Measurements from ENCODE around the gene MUC20.
"Not testable (repeated sequence)": the region's sequence is repeated elsewhere in the genome, so short reads cannot be mapped to it uniquely, and the experiment has no call there.

The MUC20 gene

GRCh38 chr3:195692354-195692685, 28.5 kb upstream of the MUC20 start:
- no peak overlapping the region for H2AFZ ChIP-seq (ENCODE audit: low read depth)
- H3K27ac ChIP-seq = no peak overlapping the region
- H3K9ac ChIP-seq = no peak overlapping the region
- no peaks in the 10 kb centered on the region for H3K27me3 ChIP-seq (ENCODE audit: insufficient read depth, low read depth)
- no peaks in the 10 kb centered on the region for H3K79me2 ChIP-seq (ENCODE audit: insufficient read depth, low read depth)
- no peak overlapping the region for H3K4me2 ChIP-seq
- no peaks in the 10 kb centered on the region for H3K4me1 ChIP-seq (ENCODE audit: low read depth, poor library complexity, severe bottlenecking)
- H3K4me3 ChIP-seq (IDR thresholded peaks at IDR 0.05; ENCODE audit: insufficient read depth, low read depth, low read length) = no peak overlapping the region
- H4K20me1 ChIP-seq (ENCODE audit: insufficient read depth) = no peaks in the 10 kb centered on the region
- no peak for TF ChIP-seq CTCF (conservative IDR thresholded peaks at IDR 0.05; ENCODE audit: low read depth, low read length)
- H3K36me3 ChIP-seq (ENCODE audit: insufficient read depth) = no peaks in the 10 kb centered on the region

DNA sequence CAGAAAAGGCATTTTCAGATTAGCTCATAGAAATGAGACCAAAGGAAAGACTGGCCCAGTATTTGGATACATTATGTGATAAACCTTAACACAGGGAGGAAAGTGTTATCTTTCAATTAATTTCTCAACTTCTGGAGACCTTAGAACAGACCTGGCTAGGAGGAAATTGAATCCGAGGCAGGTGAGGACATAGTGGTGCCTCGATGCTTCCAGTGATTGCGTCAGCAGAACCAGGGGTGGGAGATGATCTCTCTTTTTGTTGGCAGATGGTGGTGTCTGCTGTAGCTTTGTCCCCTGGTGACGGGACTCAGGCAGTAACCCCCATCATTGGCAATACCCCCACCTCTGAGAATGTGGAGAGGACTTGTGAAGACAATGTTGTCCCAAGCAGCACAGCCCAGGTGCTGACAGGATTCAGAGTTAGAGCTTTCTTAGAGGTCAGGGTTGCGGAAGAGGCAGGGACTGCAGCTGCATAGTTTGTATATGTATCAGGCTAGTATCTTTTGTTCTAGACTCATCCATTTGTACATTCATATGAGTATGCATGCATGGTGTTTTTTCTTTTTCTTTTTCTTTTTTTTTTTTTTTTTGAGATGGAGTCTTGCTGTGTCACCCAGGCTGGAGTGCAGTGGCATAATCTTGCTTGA, 27.9 kb upstream of the MUC20 start:
- Histone ChIP-seq H3K4me3 (IDR thresholded peaks at IDR 0.05; ENCODE audit: insufficient read depth, low read depth, low read length) (no peak overlapping the region), H3K4me1 (ENCODE audit: low read depth, poor library complexity, severe bottlenecking) (no peaks in the 10 kb centered on the region), H3K9ac (no peak overlapping the region), H4K20me1 (ENCODE audit: insufficient read depth) (no peaks in the 10 kb centered on the region), H2AFZ (ENCODE audit: low read depth) (no peak overlapping the region), H3K4me2 (no peak overlapping the region), H3K27ac (no peak overlapping the region), H3K79me2 (ENCODE audit: insufficient read depth, low read depth) (no peaks in the 10 kb centered on the region), H3K27me3 (ENCODE audit: insufficient read depth, low read depth) (no peaks in the 10 kb centered on the region), H3K36me3 (ENCODE audit: insufficient read depth) (no peaks in the 10 kb centered on the region)
- no peak for TF ChIP-seq CTCF (conservative IDR thresholded peaks at IDR 0.05; ENCODE audit: low read depth, low read length)

DNA sequence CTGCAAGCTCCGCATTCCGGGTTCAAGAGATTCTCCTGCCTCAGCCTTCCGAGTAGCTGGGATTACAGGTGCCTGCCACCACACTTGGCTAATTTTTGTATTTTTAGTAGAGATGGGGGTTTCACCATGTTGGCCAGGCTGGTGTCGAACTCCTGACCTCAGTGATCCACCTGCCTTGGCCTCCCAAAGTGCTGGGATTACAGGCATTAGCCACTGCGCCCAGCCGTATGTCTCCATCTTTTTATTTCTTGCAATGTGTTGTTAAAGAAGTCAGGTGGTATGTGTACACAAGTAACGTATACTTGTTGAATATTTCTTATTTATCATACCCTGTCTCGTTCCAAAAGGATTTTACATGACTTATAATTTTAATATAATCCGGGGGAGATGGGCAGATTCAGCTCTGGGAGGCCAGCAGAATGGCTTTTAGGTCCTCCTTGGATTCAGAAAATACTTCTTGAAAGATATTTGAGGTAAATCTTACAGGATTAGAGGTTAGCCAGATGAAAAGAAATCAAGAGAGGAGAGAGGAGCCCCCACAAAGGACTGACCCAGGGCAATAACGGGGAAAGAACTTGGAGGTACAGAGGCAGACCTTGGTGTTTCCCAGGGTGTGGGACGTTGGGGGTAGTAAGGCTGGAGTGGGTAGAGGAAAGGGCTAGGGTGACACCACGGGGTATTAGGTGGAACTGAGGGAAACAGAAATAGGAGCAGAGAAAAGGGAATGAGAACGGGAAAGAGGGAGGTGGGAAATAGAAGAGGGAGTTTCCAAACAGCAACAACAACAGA, 27.2 kb upstream of the MUC20 start:
- Histone ChIP-seq H3K4me2 (no peak overlapping the region), H2AFZ (ENCODE audit: low read depth) (no peak overlapping the region), H3K36me3 (ENCODE audit: insufficient read depth) (no peaks in the 10 kb centered on the region), H3K27ac (no peak overlapping the region), H3K27me3 (ENCODE audit: insufficient read depth, low read depth) (no peaks in the 10 kb centered on the region), H4K20me1 (ENCODE audit: insufficient read depth) (no peaks in the 10 kb centered on the region), H3K9ac (no peak overlapping the region), H3K4me1 (ENCODE audit: low read depth, poor library complexity, severe bottlenecking) (no peaks in the 10 kb centered on the region), H3K79me2 (ENCODE audit: insufficient read depth, low read depth) (no peaks in the 10 kb centered on the region), H3K4me3 (IDR thresholded peaks at IDR 0.05; ENCODE audit: insufficient read depth, low read depth, low read length) (no peak overlapping the region)
- TF ChIP-seq CTCF (conservative IDR thresholded peaks at IDR 0.05; ENCODE audit: low read depth, low read length) = no peak

- H3K36me3 ChIP-seq (ENCODE audit: insufficient read depth) = not testable (repeated sequence)
These were observed 26.3 kb upstream of the MUC20 start for GRCh38 chr3:195694217-195695076.

More at GRCh38 chr3:195694217-195695076, 26.3 kb upstream of the MUC20 start:
- H3K79me2 ChIP-seq (ENCODE audit: insufficient read depth, low read depth); H2AFZ ChIP-seq (ENCODE audit: low read depth); H4K20me1 ChIP-seq (ENCODE audit: insufficient read depth); H3K27me3 ChIP-seq (ENCODE audit: insufficient read depth, low read depth); H3K27ac ChIP-seq; H3K9ac ChIP-seq; H3K4me2 ChIP-seq; H3K4me3 ChIP-seq (IDR thresholded peaks at IDR 0.05; ENCODE audit: insufficient read depth, low read depth, low read length); H3K4me1 ChIP-seq (ENCODE audit: low read depth, poor library complexity, severe bottlenecking): not testable (repeated sequence)

Measured in KMS-11 (cell line).